KMS-11 (cell line): ENCODE data around the gene TDRD7.

Experiments used
- H2AFZ ChIP-seq: fragments of 200-600 bp; sonication (generic); 2 replicates; pipeline ENCODE4 v1.6.1; 2016; ENCODE audit warnings: antibody characterized with exemption, mixed run types, low read depth
- H3K27ac ChIP-seq: fragments of 200-600 bp; sonication (generic); 2 replicates; pipeline ENCODE4 v1.6.1; 2016; ENCODE audit warnings: mild to moderate bottlenecking, mixed run types
- H3K27me3 ChIP-seq: fragments of 200-600 bp; sonication (generic); 2 replicates; pipeline ENCODE4 v1.6.1; 2017; ENCODE audit warnings: mild to moderate bottlenecking, low read depth, mixed run types, moderate library complexity; ENCODE audit not compliant: insufficient read depth
- H3K36me3 ChIP-seq: fragments of 200-600 bp; sonication (generic); 2 replicates; pipeline ENCODE4 v1.6.1; 2017; ENCODE audit warnings: mild to moderate bottlenecking, mixed run types; ENCODE audit not compliant: insufficient read depth
- H3K4me1 ChIP-seq: fragments of 200-600 bp; sonication (generic); 2 replicates; pipeline ENCODE4 v1.6.1; 2016; ENCODE audit warnings: mild to moderate bottlenecking, low read depth, mixed run types; ENCODE audit not compliant: poor library complexity, severe bottlenecking
- H3K4me2 ChIP-seq: fragments of 200-600 bp; sonication (generic); 2 replicates; pipeline ENCODE4 v1.7.0; 2016; ENCODE audit warnings: mild to moderate bottlenecking, mixed run types
- H3K4me3 ChIP-seq: fragments of 200-600 bp; sonication (generic); IDR thresholded peaks from 2 replicates; pipeline ENCODE4 v1.6.1; 2017; ENCODE audit warnings: low read depth, low read length, mixed read lengths; ENCODE audit not compliant: insufficient read depth
- H3K79me2 ChIP-seq: fragments of 200-600 bp; sonication (generic); 2 replicates; pipeline ENCODE4 v1.6.1; 2016; ENCODE audit warnings: low read depth, mixed run types; ENCODE audit not compliant: insufficient read depth
- H3K9ac ChIP-seq: fragments of 200-600 bp; sonication (generic); 2 replicates; pipeline ENCODE4 v1.6.1; 2016; ENCODE audit warnings: mild to moderate bottlenecking, mixed run types
- H4K20me1 ChIP-seq: fragments of 200-600 bp; sonication (generic); 2 replicates; pipeline ENCODE4 v1.6.1; 2016; ENCODE audit warnings: mild to moderate bottlenecking, mixed run types; ENCODE audit not compliant: insufficient read depth
- CTCF ChIP-seq: fragments of 200-600 bp; sonication (generic); conservative IDR thresholded peaks from 2 replicates; pipeline ENCODE4 v1.6.1; 2017; ENCODE audit warnings: low read depth, mild to moderate bottlenecking, antibody characterized with exemption, low read length, moderate library complexity, mixed read lengths

The TDRD7 gene

GRCh38 chr9:97430316-97431043 lies 18.6 kb downstream of the TDRD7 start:
- no peaks in the 10 kb centered on the region for H3K36me3 ChIP-seq
- no peak for TF ChIP-seq CTCF
- H3K4me1 ChIP-seq: no peaks in the 10 kb centered on the region

GRCh38 chr9:97431044-97431441 lies 19.1 kb downstream of the TDRD7 start:
- H3K36me3 ChIP-seq: no peaks in the 10 kb centered on the region
- no peak overlapping the region for H3K27ac ChIP-seq
- H3K4me3 ChIP-seq: no peak overlapping the region
- no peaks in the 10 kb centered on the region for H3K4me1 ChIP-seq
- H3K79me2 ChIP-seq: no peaks in the 10 kb centered on the region
- no peaks in the 10 kb centered on the region for H3K27me3 ChIP-seq
- H3K9ac ChIP-seq: no peak overlapping the region
- no peak for TF ChIP-seq CTCF
- no peaks in the 10 kb centered on the region for H4K20me1 ChIP-seq
- no peak overlapping the region for H2AFZ ChIP-seq
- H3K4me2 ChIP-seq: no peak overlapping the region

More at GRCh38 chr9:97430316-97431043, 18.6 kb downstream of the TDRD7 start:
- no peak overlapping the region for H3K27ac ChIP-seq
- H4K20me1 ChIP-seq: no peaks in the 10 kb centered on the region
- no peak overlapping the region for H3K4me2 ChIP-seq
- H3K27me3 ChIP-seq: no peaks in the 10 kb centered on the region
- no peak overlapping the region for H3K9ac ChIP-seq
- no peak overlapping the region for H2AFZ ChIP-seq
- no peaks in the 10 kb centered on the region for H3K79me2 ChIP-seq
- H3K4me3 ChIP-seq: no peak overlapping the region

- Histone ChIP-seq H3K4me3 (no peak overlapping the region), H3K4me1 (no peaks in the 10 kb centered on the region), H3K27ac (no peak overlapping the region), H3K9ac (no peak overlapping the region), H3K79me2 (no peaks in the 10 kb centered on the region), H3K36me3 (no peaks in the 10 kb centered on the region), H2AFZ (no peak overlapping the region), H4K20me1 (no peaks in the 10 kb centered on the region), H3K4me2 (no peak overlapping the region), H3K27me3 (no peaks in the 10 kb centered on the region)
- no peak for TF ChIP-seq CTCF
These were observed 19.8 kb downstream of the TDRD7 start for GRCh38 chr9:97431549-97432143.

GRCh38 chr9:97437051-97437600 lies 25.2 kb downstream of the TDRD7 start:
- Histone ChIP-seq H3K27ac (no peak overlapping the region), H3K36me3 (no peaks in the 10 kb centered on the region), H3K4me1 (no peaks in the 10 kb centered on the region), H3K79me2 (no peaks in the 10 kb centered on the region), H3K4me3 (no peak overlapping the region), H3K27me3 (no peaks in the 10 kb centered on the region), H3K4me2 (no peak overlapping the region), H4K20me1 (no peaks in the 10 kb centered on the region), H3K9ac (no peak overlapping the region), H2AFZ (no peak overlapping the region)
- TF ChIP-seq CTCF: no peak
